UCSD-AML1 (cell line): Measurements from ENCODE around the gene ZNF563.
A peak's percentile ranks its signal among the peaks of the same experiment; 100 is the strongest.

Source experiments
- DNase-seq: peaks from one replicate; lab custom pipeline; 2025; ENCODE audit not compliant: unreplicated experiment; lab: John Stamatoyannopoulos, UW

ZNF563 gene

GRCh38 chr19:12294249-12295158 is 38.9 kb downstream of the ZNF563 start, which contains the start of gene ZNF44:
Gene ZNF44, minus strand, starts transcription at chr19:12294883. Its CDS starts 189 bp downstream, at chr19:12294694.
- DNase-seq: peak; percentile 94

GRCh38 chr19:12293777-12294248 is 39.6 kb downstream of the ZNF563 start:
- peak; percentile 55 for DNase-seq

- no peak for DNase-seq
Measured at GRCh38 chr19:12289790-12290065, 43.7 kb downstream of the ZNF563 start.

- no peak for DNase-seq
Measured at GRCh38 chr19:12287958-12288500, 45.4 kb downstream of the ZNF563 start.

- DNase-seq: no peak
Measured at GRCh38 chr19:12284631-12285030, 48.8 kb downstream of the ZNF563 start.

GRCh38 chr19:12284226-12284625 is 49.2 kb downstream of the ZNF563 start:
- DNase-seq: no peak

GRCh38 chr19:12278713-12279112 is 54.7 kb downstream of the ZNF563 start:
- no peak for DNase-seq

- no peak for DNase-seq
Measured at GRCh38 chr19:12272980-12273901, 60.2 kb downstream of the ZNF563 start.

GRCh38 chr19:12272386-12272785 is 61.0 kb downstream of the ZNF563 start:
- DNase-seq: no peak

- DNase-seq: no peak
Measured at GRCh38 chr19:12270854-12271253, 62.6 kb downstream of the ZNF563 start.
